GM18951 (cell line): Measurements from ENCODE around the gene CNNM1.

ENCODE experiments used
- POLR2A ChIP-seq: IDR thresholded peaks from 4 replicates; pipeline ENCODE4 v1.6.1; 2011; ENCODE audit warnings: mild to moderate bottlenecking; ENCODE audit not compliant: insufficient read length, insufficient read depth; ENCODE audit errors: extremely low read depth
- in situ Hi-C: fragments of 300-500 bp; cut with MboI; formaldehyde crosslinking; loops from one replicate; pipeline ENCODE4 v1.12.0; 2022; ENCODE audit warnings: low sequenced_read_pairs, mixed read lengths, inconsistent platforms; ENCODE audit not compliant: unreplicated experiment

The CNNM1 gene

DNA sequence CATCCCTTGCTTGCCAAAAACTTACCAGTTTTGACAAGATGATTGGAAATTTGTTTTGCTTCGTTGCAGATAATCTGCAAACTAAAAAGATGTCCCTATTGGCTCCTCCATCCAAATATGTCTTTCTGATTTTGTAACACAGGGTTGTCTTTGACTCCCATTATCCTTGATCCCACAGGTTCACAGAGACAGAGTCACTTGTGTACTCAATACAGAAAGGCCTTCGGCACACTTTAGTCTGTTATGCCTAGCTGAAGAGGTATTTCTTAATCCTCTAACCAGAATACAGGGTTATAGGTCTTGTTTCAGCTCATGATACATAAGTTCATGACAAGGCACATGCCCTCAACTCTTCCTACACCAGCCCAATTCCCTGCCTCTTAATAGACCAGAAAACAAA lies 10.7 kb upstream of the CNNM1 start:
- in situ Hi-C loops, result no loop called here
- no peak for TF ChIP-seq POLR2A

GRCh38 chr10:99325281-99325680 lies 3.9 kb upstream of the CNNM1 start:
- in situ Hi-C loops, result no loop called here
- no peak for TF ChIP-seq POLR2A

DNA sequence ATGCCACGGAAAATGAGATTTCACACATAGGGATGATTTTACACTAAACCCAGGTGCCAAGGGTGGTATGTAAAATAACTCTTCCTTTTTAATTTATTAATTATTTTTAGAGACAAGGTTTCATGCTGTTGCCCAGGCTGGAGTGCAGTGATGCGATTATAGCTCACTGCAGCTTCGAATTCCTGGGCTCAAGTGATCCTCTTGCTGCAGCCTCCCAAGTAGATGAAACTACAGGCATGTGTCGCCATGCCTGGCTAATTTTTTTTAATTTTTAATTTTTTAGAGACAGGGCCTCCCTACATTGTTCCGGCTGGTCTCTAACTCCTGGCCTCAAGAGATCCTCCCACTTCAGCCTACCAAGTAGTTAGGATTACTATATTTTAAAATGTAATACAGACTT lies 2.3 kb upstream of the CNNM1 start:
- TF ChIP-seq POLR2A, result no peak
- in situ Hi-C loops, result no loop called here

DNA sequence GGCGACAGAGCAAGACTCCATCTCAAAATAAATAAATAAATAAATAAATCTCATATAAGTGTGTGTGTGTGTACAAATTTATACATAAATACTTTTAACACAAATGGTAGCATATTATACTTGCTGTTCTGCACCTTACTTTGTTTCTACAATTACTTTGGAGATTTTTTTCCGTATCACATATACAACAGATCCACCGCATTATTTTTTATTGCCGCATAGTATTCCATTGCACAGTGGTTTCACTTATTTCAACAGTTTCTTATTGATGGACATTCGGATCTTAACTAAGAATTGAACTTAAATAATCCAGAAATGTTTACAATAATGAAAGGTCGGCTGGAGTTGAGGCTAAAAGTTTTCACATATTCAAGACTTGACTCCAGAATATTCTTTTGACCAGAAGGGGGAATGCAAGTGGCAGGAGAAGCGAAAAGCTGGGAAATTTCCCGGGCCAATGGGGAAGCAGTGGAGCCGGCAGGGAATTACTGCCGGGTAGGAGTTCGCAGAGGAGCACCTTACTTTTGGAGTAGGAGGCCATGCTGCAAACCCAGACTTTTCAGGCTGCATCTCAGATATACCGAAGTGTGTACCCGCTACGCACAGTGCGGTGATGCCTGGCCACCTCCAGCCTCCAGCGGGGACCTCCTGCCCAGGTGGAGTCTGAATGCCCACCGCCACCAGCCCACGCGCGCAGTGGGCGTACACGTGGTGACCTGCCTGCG lies 415 bp upstream of the CNNM1 start:
- in situ Hi-C loops, result no loop called here
- no peak for TF ChIP-seq POLR2A

DNA sequence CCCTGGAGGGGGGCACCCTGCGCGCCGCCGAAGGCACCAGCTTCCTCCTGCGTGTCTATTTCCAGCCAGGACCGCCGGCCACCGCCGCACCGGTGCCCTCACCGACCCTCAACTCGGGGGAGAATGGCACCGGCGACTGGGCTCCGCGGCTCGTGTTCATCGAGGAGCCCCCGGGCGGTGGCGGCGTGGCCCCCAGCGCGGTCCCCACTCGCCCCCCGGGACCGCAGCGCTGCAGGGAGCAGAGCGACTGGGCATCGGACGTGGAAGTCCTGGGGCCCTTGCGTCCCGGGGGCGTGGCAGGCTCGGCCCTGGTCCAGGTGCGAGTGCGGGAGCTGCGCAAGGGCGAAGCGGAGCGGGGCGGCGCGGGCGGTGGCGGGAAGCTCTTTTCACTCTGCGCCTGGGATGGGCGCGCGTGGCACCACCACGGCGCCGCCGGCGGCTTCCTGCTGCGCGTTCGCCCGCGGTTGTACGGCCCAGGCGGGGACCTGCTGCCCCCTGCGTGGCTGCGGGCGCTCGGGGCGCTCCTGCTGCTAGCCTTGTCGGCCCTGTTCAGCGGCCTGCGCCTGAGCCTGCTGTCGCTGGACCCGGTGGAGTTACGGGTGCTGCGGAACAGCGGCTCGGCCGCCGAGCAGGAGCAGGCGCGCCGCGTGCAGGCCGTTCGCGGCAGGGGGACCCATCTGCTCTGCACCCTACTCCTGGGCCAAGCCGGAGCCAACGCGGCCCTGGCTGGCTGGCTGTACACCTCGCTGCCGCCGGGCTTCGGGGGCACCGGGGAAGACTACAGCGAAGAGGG lies 594 bp downstream of the CNNM1 start:
- in situ Hi-C loops, result no loop called here
- no peak for TF ChIP-seq POLR2A

DNA sequence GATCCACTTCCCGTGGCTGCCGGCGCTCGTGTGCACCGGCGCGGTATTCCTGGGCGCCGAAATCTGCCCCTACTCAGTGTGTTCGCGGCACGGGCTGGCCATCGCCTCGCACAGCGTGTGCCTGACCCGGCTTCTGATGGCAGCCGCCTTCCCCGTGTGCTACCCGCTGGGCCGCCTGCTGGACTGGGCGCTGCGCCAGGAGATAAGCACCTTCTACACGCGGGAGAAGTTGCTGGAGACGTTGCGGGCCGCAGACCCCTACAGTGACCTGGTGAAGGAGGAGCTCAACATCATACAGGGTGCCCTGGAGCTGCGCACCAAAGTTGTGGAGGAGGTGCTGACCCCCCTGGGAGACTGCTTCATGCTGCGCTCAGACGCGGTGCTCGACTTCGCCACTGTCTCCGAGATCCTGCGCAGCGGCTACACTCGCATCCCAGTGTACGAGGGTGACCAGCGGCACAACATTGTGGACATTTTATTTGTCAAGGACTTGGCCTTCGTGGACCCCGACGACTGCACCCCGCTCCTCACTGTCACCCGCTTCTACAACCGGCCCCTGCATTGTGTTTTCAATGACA lies 1.3 kb downstream of the CNNM1 start:
- no peak for TF ChIP-seq POLR2A
- in situ Hi-C loops, result no loop called here

GRCh38 chr10:99331207-99331803 lies 2.1 kb downstream of the CNNM1 start:
- no peak for TF ChIP-seq POLR2A
- in situ Hi-C loops, result no loop called here

DNA sequence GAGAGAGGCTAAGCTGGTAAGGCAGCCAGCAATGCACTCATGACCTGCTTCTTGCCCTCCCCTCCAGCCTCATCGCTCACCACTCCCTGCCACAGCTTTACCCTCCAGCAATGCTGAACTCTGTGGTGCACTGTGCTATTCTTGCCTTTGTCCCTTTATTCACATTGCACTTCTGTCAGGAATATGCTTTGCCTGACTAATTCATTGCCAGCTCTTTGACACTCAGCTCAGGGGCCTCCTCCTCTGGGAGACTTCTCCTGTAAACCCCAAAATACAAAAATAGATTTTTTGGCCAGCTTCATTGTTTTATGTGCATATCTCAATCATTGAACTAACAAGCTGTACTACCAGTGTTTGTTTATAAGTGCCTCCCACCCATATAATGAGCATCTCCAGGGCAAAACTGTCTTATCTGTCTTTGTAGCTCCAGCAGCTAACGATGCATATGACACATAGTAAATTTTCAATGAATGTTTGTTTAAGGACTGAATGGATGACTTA lies 8.2 kb downstream of the CNNM1 start:
- in situ Hi-C loops, result no loop called here
- no peak for TF ChIP-seq POLR2A

GRCh38 chr10:99337901-99338300 lies 8.7 kb downstream of the CNNM1 start:
- no peak for TF ChIP-seq POLR2A
- in situ Hi-C loops, result no loop called here

DNA sequence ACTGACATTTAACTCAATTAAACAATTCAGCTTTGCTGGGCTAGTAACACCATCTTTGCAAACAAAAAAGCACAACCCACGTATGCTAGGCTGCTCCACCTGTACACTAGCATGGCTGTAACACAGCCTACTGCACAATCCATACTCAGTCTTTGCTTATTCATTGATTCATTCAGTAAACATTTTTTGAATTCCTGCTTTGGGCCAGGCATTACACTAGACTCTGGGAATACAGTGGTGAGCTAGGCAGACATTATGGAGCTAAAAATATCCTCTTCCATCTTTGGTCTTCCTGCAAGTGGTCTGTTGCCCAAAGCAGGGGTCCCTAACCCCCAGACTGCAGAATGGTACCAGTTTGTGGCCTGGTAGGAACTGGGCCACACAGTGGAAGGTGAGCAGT lies 9.9 kb downstream of the CNNM1 start:
- no peak for TF ChIP-seq POLR2A
- in situ Hi-C loops, result no loop called here

GRCh38 chr10:99339563-99340047 lies 10.4 kb downstream of the CNNM1 start:
- TF ChIP-seq POLR2A, result no peak
- in situ Hi-C loops, result no loop called here

DNA sequence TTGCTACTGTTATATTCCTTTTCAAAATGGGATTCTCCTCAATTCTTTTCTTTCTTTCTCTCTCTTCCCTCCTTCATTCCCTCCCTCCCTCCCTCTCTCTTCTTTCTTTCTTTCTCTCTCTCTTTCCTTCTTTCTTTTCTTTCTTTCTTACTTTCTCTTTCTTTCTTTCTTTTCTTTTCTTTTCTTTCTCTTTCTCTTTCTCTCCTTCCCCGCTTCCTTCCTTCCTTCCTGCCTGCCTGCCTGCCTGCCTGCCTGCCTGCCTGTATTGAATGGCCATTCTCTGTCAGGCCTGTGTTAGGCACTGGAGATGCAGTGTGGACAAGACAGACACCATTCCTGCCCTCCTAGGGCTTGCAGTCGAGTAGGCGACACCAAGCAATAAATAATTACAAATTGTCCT lies 11.5 kb downstream of the CNNM1 start:
- no peak for TF ChIP-seq POLR2A
- in situ Hi-C loops, result no loop called here

GRCh38 chr10:99341248-99341647 lies 12.1 kb downstream of the CNNM1 start:
- in situ Hi-C loops, result no loop called here

DNA sequence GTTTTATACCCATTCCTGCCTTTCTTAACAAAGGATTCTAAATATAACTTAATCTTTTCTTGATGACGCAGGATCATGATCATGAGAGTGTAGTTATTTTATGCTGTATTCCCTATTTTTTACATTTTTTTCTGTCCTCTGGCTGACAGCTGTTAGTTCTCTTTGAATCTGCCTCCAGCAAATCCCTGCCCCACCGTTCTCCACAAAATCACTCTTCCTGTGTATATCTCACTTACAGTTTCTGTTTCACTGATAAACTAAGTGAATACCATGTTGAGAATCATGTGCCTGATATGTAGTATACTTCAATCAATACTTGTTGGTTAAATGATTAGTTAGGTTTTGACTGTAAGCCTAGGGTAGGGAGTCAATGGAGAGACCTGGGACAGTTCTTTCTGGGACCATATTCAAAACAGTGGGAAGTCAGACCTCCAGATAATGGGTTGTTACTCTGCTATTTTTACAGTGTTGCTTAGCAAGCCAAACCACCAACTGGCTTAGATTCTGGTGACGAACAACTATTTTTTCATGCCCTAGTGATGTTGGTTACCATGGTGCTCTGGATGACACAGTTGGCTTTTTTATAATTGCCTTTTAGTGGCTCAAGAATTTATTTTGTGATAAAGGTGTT lies 12.8 kb downstream of the CNNM1 start:
- in situ Hi-C loops, result no loop called here
- no peak for TF ChIP-seq POLR2A

More at GRCh38 chr10:99341248-99341647, 12.1 kb downstream of the CNNM1 start:
- TF ChIP-seq POLR2A, result no peak
